ENCODE measurements around the gene PPIL1.

DNA sequence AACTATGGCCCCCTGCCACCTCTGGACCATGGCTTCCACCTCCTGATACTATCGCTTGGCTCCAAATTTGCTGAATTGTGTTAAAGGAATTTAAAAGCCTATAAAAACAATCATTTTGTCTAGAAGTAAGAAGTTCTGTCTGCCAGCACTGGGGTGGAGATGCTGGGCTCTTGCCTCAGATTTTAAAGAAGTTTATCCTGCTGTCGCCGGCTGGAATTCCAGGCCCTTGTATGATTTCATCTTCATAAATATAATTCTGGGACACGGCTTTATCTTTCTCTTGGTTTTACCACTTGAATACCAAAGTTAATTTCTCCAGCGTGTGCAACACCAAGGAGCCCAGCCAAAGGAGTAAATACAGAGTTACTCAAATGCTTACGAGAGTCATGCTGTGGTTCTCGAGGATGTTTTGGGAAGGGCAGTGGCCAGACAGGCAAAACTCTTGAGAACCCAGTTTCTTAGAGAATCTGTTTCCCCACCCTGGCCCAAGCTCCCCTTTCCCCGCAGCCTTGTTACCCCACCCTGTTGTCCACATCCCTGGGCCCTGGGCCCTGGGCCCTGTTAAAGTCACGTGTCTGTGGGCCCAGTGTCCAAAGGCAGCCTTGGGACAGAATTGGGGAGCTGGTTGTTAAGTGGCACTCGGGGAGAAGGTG, 43.1 kb upstream of the PPIL1 start:
- TF ChIP-seq, protein P1, sequence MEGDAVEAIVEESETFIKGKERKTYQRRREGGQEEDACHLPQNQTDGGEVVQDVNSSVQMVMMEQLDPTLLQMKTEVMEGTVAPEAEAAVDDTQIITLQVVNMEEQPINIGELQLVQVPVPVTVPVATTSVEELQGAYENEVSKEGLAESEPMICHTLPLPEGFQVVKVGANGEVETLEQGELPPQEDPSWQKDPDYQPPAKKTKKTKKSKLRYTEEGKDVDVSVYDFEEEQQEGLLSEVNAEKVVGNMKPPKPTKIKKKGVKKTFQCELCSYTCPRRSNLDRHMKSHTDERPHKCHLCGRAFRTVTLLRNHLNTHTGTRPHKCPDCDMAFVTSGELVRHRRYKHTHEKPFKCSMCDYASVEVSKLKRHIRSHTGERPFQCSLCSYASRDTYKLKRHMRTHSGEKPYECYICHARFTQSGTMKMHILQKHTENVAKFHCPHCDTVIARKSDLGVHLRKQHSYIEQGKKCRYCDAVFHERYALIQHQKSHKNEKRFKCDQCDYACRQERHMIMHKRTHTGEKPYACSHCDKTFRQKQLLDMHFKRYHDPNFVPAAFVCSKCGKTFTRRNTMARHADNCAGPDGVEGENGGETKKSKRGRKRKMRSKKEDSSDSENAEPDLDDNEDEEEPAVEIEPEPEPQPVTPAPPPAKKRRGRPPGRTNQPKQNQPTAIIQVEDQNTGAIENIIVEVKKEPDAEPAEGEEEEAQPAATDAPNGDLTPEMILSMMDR (IDR thresholded peaks at IDR 0.05) = peak in 2 of 4 experiments; percentile 2 to 19
- TF ChIP-seq EP300 (IDR thresholded peaks at IDR 0.05) (no peak), POLR2AphosphoS5 (IDR thresholded peaks at IDR 0.05) (peak; percentile 42), POLR2A (IDR thresholded peaks at IDR 0.05) (no peak)
